Measurements from ENCODE around the gene OVCA2.

GRCh38 chr17:2059547-2060384 lies 17.9 kb downstream of the OVCA2 start:
- TF ChIP-seq POLR2A (IDR thresholded peaks at IDR 0.05) (no peak), CTCF (IDR thresholded peaks at IDR 0.05) (no peak), POLR2AphosphoS5 (IDR thresholded peaks at IDR 0.05) (no peak), EP300 (IDR thresholded peaks at IDR 0.05) (no peak)

Data from upper lobe of left lung (tissue), 4 donors.